Spleen (tissue), 11 donors: Measurements from ENCODE around the gene NRXN3. TPM values are rescaled to one million over a fixed set of nuclear protein-coding genes. Genes with fewer than 3 reads are reported as not detected.

ENCODE experiments used
- DNase-seq: peaks from one replicate; pipeline ENCODE4 v3.0.0-alpha.2; 2020
- H3K27ac ChIP-seq, 8 donors: fragments of 200-600 bp; sonication (generic) in 7 of 8; 1 replicate in 4 of 8; 2 replicates in 4 of 8; pipeline versions ENCODE4 v1.5.0 to v1.8.0; 2016 to 2021; ENCODE audit warnings: inconsistent platforms in 4 of 8, mild to moderate bottlenecking in 4 of 8, moderate library complexity in 1 of 8
- H3K27me3 ChIP-seq, 7 donors: fragments of 200-600 bp; sonication (generic) in 6 of 7; replicated peaks in 1 of 7; 1 replicate in 4 of 7; 2 replicates in 3 of 7; pipeline versions ENCODE4 v1.5.0 to v1.8.0; 2016 to 2021; ENCODE audit warnings: inconsistent platforms in 3 of 7, mild to moderate bottlenecking in 1 of 7
- H3K36me3 ChIP-seq, 6 donors: fragments of 200-600 bp; sonication (generic) in 5 of 6; 1 replicate in 4 of 6; 2 replicates in 2 of 6; pipeline versions ENCODE4 v1.5.0 to v1.8.0; 2016 to 2021; ENCODE audit warnings: inconsistent platforms in 2 of 6
- H3K4me1 ChIP-seq, 6 donors: fragments of 200-600 bp; sonication (generic) in 5 of 6; 1 replicate in 3 of 6; 2 replicates in 3 of 6; pipeline versions ENCODE4 v1.5.0 to v1.8.0; 2016 to 2021; ENCODE audit warnings: inconsistent platforms in 3 of 6
- H3K4me3 ChIP-seq, 8 donors: fragments of 200-600 bp; sonication (generic) in 7 of 8; 1 replicate in 4 of 8; 2 replicates in 4 of 8; pipeline versions ENCODE4 v1.5.0 to v1.8.0; 2016 to 2021; ENCODE audit warnings: inconsistent platforms in 4 of 8, mild to moderate bottlenecking in 4 of 8, moderate library complexity in 2 of 8
- H3K9me3 ChIP-seq, 8 donors: fragments of 200-600 bp; sonication (generic) in 7 of 8; 1 replicate in 4 of 8; 2 replicates in 4 of 8; pipeline versions ENCODE4 v1.5.0 to v1.8.0; 2016 to 2021; ENCODE audit warnings: inconsistent platforms in 4 of 8
- POLR2A ChIP-seq, 3 donors: fragments of 450-650 bp; IDR thresholded peaks; one replicate each; pipeline ENCODE4 v1.5.1; 2017; ENCODE audit warnings: antibody characterized with exemption in 3 of 3, mild to moderate bottlenecking in 1 of 3
- POLR2AphosphoS5 ChIP-seq, 3 donors: sonication (generic); formaldehyde crosslinking; IDR thresholded peaks; one replicate each; pipeline ENCODE4 v1.5.1; 2017; ENCODE audit warnings: antibody characterized with exemption in 3 of 3
- WGBS, 5 donors: extraction: QIAGEN DNeasy Blood & Tissue Kit in 3 of 5; methylation state at CpG; one replicate each; pipeline versions ENCODE4 v1.1.5 to v1.1.7; 2013 to 2018; 5-methylcytosine and 5-hydroxymethylcytosine counted together
- intact Hi-C: fragments of 100-400 bp; cut with DNase I; formaldehyde crosslinking; loops from one replicate; pipeline ENCODE4 v1.15.0; 2023; ENCODE audit warnings: low total_unique reads
- polyA plus RNA-seq, 3 donors: library from polyadenylated mRNA; stranded (reverse); fragments of 200-250 nt; gene quantifications; one replicate each; pipeline ENCODE4 v1.2.1, GENCODE V29; 2013
- total RNA-seq, 7 donors: library from RNA; depleted of rRNA in 3 of 7; stranded (reverse); fragments of >200 nt in 3 of 7; fragmentation: NEBNext Ultra II Directional in 4 of 7; extraction: Animal tissue kit (Norgen Biotek cat#: 25700) in 4 of 7; gene quantifications; one replicate each; pipeline versions ENCODE4 v1.1.0 to v1.2.1, GENCODE V29; 2016 to 2021
- TF ChIP-seq, protein P1 (sequence below), 11 experiments: fragments of 200-600 bp in 7 of 11; fragments of 450-650 bp in 4 of 11; sonication (generic) in 4 of 11; IDR thresholded peaks in 8 of 11; conservative IDR thresholded peaks in 3 of 11; 1 replicate in 7 of 11; 2 replicates in 4 of 11; pipeline versions ENCODE4 v1.4.0 to v1.8.0; 2016 to 2021; ENCODE audit warnings: antibody characterized with exemption in 11 of 11, inconsistent platforms in 4 of 11, mild to moderate bottlenecking in 1 of 11
- donor health status: healthy with polysubstance abuse.
- donor health status: DM: no; HTN: no; CAD: no; lungs with moderate emphysema.
- donor health status: DM: no; HTN: no; CAD: no.
- donor health status: Bipolar disorder and iron deficiency.
- donor health status: healthy.
- donor health status: DM: no; HTN: no; CAD: no.
- donor health status: DM: yes; HTN: yes; CAD: no.

The NRXN3 gene
- total and polyA plus RNA-seq, 10 donors, result 0.21 to 11.5 (median 1.6) TPM

DNA sequence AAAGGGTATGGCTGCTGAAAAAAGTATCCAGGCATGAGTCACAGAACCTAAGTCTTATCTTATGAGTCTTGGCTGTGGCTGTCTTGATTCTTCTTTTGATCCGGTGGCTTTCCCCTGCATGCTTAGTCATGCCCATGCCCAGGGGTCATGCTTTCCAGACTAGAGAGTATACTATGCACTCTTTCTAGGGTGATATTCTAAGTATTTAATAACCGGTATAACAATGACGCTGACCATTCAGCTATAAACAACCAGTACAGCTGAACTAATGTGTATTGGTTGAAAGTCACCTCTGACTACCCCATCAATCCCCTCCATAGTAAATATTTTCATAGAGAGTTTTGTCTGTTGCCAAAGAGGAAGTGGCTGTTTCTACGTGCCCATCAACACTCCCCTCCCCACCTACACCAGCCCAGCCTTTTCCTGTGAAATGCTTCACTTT, 34.7 kb upstream of the NRXN3 start:
- H3K4me1 ChIP-seq, result no peaks in the 10 kb centered on the region
- TF ChIP-seq POLR2AphosphoS5 (IDR thresholded peaks at IDR 0.05), result no peak
- TF ChIP-seq, protein P1, sequence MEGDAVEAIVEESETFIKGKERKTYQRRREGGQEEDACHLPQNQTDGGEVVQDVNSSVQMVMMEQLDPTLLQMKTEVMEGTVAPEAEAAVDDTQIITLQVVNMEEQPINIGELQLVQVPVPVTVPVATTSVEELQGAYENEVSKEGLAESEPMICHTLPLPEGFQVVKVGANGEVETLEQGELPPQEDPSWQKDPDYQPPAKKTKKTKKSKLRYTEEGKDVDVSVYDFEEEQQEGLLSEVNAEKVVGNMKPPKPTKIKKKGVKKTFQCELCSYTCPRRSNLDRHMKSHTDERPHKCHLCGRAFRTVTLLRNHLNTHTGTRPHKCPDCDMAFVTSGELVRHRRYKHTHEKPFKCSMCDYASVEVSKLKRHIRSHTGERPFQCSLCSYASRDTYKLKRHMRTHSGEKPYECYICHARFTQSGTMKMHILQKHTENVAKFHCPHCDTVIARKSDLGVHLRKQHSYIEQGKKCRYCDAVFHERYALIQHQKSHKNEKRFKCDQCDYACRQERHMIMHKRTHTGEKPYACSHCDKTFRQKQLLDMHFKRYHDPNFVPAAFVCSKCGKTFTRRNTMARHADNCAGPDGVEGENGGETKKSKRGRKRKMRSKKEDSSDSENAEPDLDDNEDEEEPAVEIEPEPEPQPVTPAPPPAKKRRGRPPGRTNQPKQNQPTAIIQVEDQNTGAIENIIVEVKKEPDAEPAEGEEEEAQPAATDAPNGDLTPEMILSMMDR (IDR thresholded peaks at IDR 0.05 in 8 of 11, conservative IDR thresholded peaks at IDR 0.05 in 3 of 11), result no peak
- TF ChIP-seq POLR2A (IDR thresholded peaks at IDR 0.05), result no peak
- H3K9me3 ChIP-seq, result no peaks in the 10 kb centered on the region
- intact Hi-C loops, result no loop called here
- DNase-seq, result no peak
- no peak overlapping the region for H3K27ac ChIP-seq
- H3K4me3 ChIP-seq, result no peak overlapping the region
- no peaks in the 10 kb centered on the region for H3K36me3 ChIP-seq
- peaks cover 0 to 7% (median 0%) of the 10 kb centered on the region in 7 donors for H3K27me3 ChIP-seq
- 24 to 50% (median 35%) methylated on average over 4 of the region's 4 CpGs for WGBS, 5 donors

DNA sequence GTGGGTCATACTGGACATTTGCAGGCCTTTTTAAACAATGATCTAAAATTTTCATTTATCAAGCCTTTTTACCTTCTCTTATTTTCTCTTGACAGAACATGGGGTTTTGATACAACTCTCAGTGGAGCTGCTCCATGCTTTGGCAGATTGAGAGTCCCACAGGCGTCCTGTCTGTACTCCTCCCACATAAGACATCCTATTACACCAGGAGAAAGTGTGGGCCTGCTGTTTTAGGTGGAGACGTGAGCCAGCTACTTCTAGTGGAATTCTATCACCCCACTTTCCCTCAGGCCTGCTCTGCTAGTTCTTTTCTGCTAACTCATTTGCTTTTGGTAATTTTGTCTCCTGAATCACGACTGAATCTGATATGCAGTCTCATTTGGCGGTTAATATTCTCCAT, 33.5 kb upstream of the NRXN3 start:
- Histone ChIP-seq H3K27ac (no peak overlapping the region), H3K36me3 (no peaks in the 10 kb centered on the region), H3K4me3 (no peak overlapping the region), H3K27me3 (peaks cover 0 to 7% (median 0%) of the 10 kb centered on the region in 7 donors), H3K9me3 (no peaks in the 10 kb centered on the region), H3K4me1 (no peaks in the 10 kb centered on the region)
- intact Hi-C loops, result no loop called here
- TF ChIP-seq POLR2A (IDR thresholded peaks at IDR 0.05) (no peak), POLR2AphosphoS5 (IDR thresholded peaks at IDR 0.05) (no peak)
- TF ChIP-seq, protein P1 (IDR thresholded peaks at IDR 0.05 in 8 of 11, conservative IDR thresholded peaks at IDR 0.05 in 3 of 11), result no peak
- no peak for DNase-seq
- WGBS, 5 donors, result 62 to 84% (median 66%) methylated on average over 4 of the region's 4 CpGs

DNA sequence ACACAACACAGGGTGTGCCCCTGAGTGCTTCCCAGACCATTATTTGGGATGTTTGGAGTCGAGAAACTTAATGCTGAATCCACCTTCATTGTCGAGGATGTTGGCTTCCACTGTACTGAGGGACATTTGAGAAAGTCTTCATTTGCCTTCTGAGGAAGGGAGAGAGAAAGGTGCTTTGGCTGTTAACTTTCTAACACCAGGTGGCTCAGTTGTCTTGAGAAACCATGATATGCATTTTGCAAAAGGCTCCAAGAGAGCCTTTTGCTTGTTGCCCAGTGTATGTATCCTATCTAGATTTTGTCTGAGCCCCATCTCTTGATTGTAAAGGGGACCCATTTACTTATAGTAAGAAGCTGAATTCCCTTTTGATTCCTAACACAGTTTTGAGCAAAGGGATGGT, 28.6 kb upstream of the NRXN3 start:
- H3K27me3 ChIP-seq, result peaks cover 0 to 4% (median 0%) of the 10 kb centered on the region in 7 donors
- 68 to 81% (median 70%) methylated on average over 2 of the region's 2 CpGs for WGBS, 5 donors
- no peak overlapping the region for H3K27ac ChIP-seq
- no peak overlapping the region for H3K4me3 ChIP-seq
- intact Hi-C loops, result no loop called here
- no peaks in the 10 kb centered on the region for H3K36me3 ChIP-seq
- DNase-seq, result no peak
- H3K4me1 ChIP-seq, result no peaks in the 10 kb centered on the region
- TF ChIP-seq, protein P1 (IDR thresholded peaks at IDR 0.05 in 8 of 11, conservative IDR thresholded peaks at IDR 0.05 in 3 of 11), result no peak
- TF ChIP-seq POLR2A (IDR thresholded peaks at IDR 0.05) (no peak), POLR2AphosphoS5 (IDR thresholded peaks at IDR 0.05) (no peak)
- no peaks in the 10 kb centered on the region for H3K9me3 ChIP-seq

DNA sequence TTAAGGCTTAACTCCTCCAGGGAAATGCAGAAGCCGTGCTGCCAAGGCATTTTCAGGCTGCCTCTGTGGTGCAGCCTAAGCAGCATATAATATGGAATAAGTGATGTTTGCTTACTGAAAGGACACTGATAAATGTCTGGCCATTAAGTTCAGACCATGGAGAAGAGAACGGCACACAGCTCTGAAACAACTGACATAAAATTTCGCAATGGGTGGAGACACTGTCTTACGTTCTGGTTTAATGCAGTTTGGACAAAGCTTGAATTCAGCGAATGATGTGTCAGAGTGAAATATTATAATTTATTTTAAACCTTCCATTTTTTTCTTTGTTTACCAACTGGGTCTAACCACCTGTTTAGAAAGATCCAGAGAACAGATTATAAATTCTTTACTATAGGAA, 27.2 kb upstream of the NRXN3 start:
- no peak overlapping the region for H3K4me3 ChIP-seq
- TF ChIP-seq, protein P1 (IDR thresholded peaks at IDR 0.05 in 8 of 11, conservative IDR thresholded peaks at IDR 0.05 in 3 of 11), result no peak
- TF ChIP-seq POLR2A (IDR thresholded peaks at IDR 0.05), result no peak
- no peak for TF ChIP-seq POLR2AphosphoS5 (IDR thresholded peaks at IDR 0.05)

More for the DNA sequence above, 27.2 kb upstream of the NRXN3 start:
- Histone ChIP-seq H3K9me3 (no peaks in the 10 kb centered on the region), H3K36me3 (no peaks in the 10 kb centered on the region), H3K27me3 (peaks cover 0 to 3% (median 0%) of the 10 kb centered on the region in 7 donors), H3K27ac (no peak overlapping the region), H3K4me1 (no peaks in the 10 kb centered on the region)
- intact Hi-C loops, result no loop called here
- WGBS, 5 donors, result 67 to 92% (median 75%) methylated on average over 5 of the region's 5 CpGs
- no peak for DNase-seq
